GM18520 (cell line): ENCODE results near the gene UBE2L6.

Source experiments
- ATAC-seq: cut with Tn5 transposase; IDR thresholded peaks from one replicate; pipeline ENCODE4 v1.9.1; 2021; ENCODE audit not compliant: unreplicated experiment

The UBE2L6 gene

GRCh38 chr11:57501953-57502352, 65.5 kb downstream of the UBE2L6 start:
- ATAC-seq, result no peak
